Smooth muscle cell (in vitro differentiated cells): ENCODE data around the gene SEC14L1. TPM values are rescaled to one million over a fixed set of nuclear protein-coding genes. Genes with fewer than 3 reads are reported as not detected.

Experiments
- DNase-seq: peaks from one replicate; lab custom pipeline; 2025; ENCODE audit not compliant: unreplicated experiment; lab: John Stamatoyannopoulos, UW
- H2AFZ ChIP-seq: fragments of 200-600 bp; sonication (generic); 2 replicates; pipeline ENCODE4 v1.6.0; 2016; ENCODE audit warnings: antibody characterized with exemption, low read depth, mild to moderate bottlenecking
- H3F3A ChIP-seq: fragments of 200-600 bp; sonication (generic); 2 replicates; pipeline ENCODE4 v1.6.0; 2017; ENCODE audit warnings: antibody characterized with exemption, low read depth
- H3K27ac ChIP-seq: fragments of 200-600 bp; sonication (generic); 2 replicates; pipeline ENCODE4 v1.5.1; 2016; ENCODE audit warnings: low read depth, mild to moderate bottlenecking
- H3K27me3 ChIP-seq: fragments of 200-600 bp; sonication (generic); 2 replicates; pipeline ENCODE4 v1.6.1; 2016; ENCODE audit warnings: low read depth, mild to moderate bottlenecking
- H3K36me3 ChIP-seq: fragments of 200-600 bp; sonication (generic); 2 replicates; pipeline ENCODE4 v1.5.1; 2016; ENCODE audit warnings: low read depth
- H3K4me1 ChIP-seq: fragments of 200-600 bp; sonication (generic); 2 replicates; pipeline ENCODE4 v1.5.1; 2016; ENCODE audit warnings: low read depth
- H3K4me2 ChIP-seq: fragments of 200-600 bp; sonication (generic); 2 replicates; pipeline ENCODE4 v1.6.0; 2016; ENCODE audit warnings: mild to moderate bottlenecking
- H3K4me3 ChIP-seq: fragments of 200-600 bp; sonication (generic); 2 replicates; pipeline ENCODE4 v1.5.1; 2016; ENCODE audit warnings: mild to moderate bottlenecking
- H3K79me2 ChIP-seq: fragments of 200-600 bp; sonication (generic); 2 replicates; pipeline ENCODE4 v1.6.0; 2016; ENCODE audit warnings: low read depth, mild to moderate bottlenecking
- H3K9ac ChIP-seq: fragments of 200-600 bp; sonication (generic); 2 replicates; pipeline ENCODE4 v1.6.0; 2016; ENCODE audit warnings: low read depth
- H3K9me3 ChIP-seq: fragments of 200-600 bp; sonication (generic); replicated peaks from 2 replicates; pipeline ENCODE4 v1.5.1; 2016; ENCODE audit warnings: low read depth
- H4K20me1 ChIP-seq: fragments of 200-600 bp; sonication (generic); 2 replicates; pipeline ENCODE4 v1.6.0; 2016; ENCODE audit warnings: low read depth
- CTCF ChIP-seq: fragments of 200-600 bp; sonication (generic); IDR thresholded peaks from 2 replicates; pipeline ENCODE4 v1.5.1; 2017; ENCODE audit warnings: borderline replicate concordance, mild to moderate bottlenecking, antibody characterized with exemption; ENCODE audit not compliant: insufficient read depth, poor library complexity, severe bottlenecking
- WGBS: methylation state at CpG from one replicate; pipeline ENCODE4 v1.1.7; 2016; ENCODE audit warnings: low lambda C conversion rate; 5-methylcytosine and 5-hydroxymethylcytosine counted together
- polyA plus RNA-seq: library from polyadenylated mRNA; unstranded; fragments of >200 nt; fragmentation: Nextera tagmentation; extraction: Ambion mirVana; gene quantifications from 2 replicates; pipeline ENCODE4 v1.2.1, GENCODE V29; 2016
- total RNA-seq: library from RNA; depleted of rRNA; stranded (reverse); fragments of >200 nt; gene quantifications from 2 replicates; pipeline ENCODE4 v1.2.3, GENCODE V29; 2014

Gene SEC14L1
- total and polyA plus RNA-seq, 2 experiments from 2014 or later = 25.1 to 25.8 TPM

- 100% methylated on average over 1 of the region's 2 CpGs for WGBS
- no peak overlapping the region for H3K4me3 ChIP-seq
- H3K4me1 ChIP-seq = peaks cover 16% of the 10 kb centered on the region
- no peak for TF ChIP-seq CTCF
- H3K9me3 ChIP-seq = no peaks in the 10 kb centered on the region
- H3K9ac ChIP-seq = no peak overlapping the region
- H3K4me2 ChIP-seq = no peak overlapping the region
- no peaks in the 10 kb centered on the region for H3K79me2 ChIP-seq
- DNase-seq = no peak
- no peaks in the 10 kb centered on the region for H3K36me3 ChIP-seq
- H3K27ac ChIP-seq = no peak overlapping the region
- no peaks in the 10 kb centered on the region for H3K27me3 ChIP-seq
- peaks cover 13% of the 10 kb centered on the region for H3F3A ChIP-seq
- H4K20me1 ChIP-seq = no peaks in the 10 kb centered on the region
- no peak overlapping the region for H2AFZ ChIP-seq
These were observed 115.9 kb downstream of the SEC14L1 start for GRCh38 chr17:77256710-77257109.

- no peak overlapping the region for H2AFZ ChIP-seq
- H3K9me3 ChIP-seq = no peaks in the 10 kb centered on the region
- no peak for TF ChIP-seq CTCF
- H3K79me2 ChIP-seq = no peaks in the 10 kb centered on the region
- H3K4me1 ChIP-seq = peaks cover 16% of the 10 kb centered on the region
- H3F3A ChIP-seq = peaks cover 13% of the 10 kb centered on the region
- H3K4me2 ChIP-seq = no peak overlapping the region
- H3K4me3 ChIP-seq = no peak overlapping the region
- no peak overlapping the region for H3K9ac ChIP-seq
- 100% methylated on average over 1 of the region's 1 CpG for WGBS
- no peaks in the 10 kb centered on the region for H3K36me3 ChIP-seq
- H4K20me1 ChIP-seq = no peaks in the 10 kb centered on the region
- H3K27me3 ChIP-seq = no peaks in the 10 kb centered on the region
- H3K27ac ChIP-seq = no peak overlapping the region
- DNase-seq = no peak
These were observed 116.4 kb downstream of the SEC14L1 start for GRCh38 chr17:77257169-77257568.

GRCh38 chr17:77257596-77258458 is 117.1 kb downstream of the SEC14L1 start:
- H3K27ac ChIP-seq = no peak overlapping the region
- H3K9ac ChIP-seq = no peak overlapping the region
- H3K36me3 ChIP-seq = no peaks in the 10 kb centered on the region
- no peaks in the 10 kb centered on the region for H4K20me1 ChIP-seq
- peaks cover 16% of the 10 kb centered on the region for H3K4me1 ChIP-seq
- no peaks in the 10 kb centered on the region for H3K27me3 ChIP-seq
- H3F3A ChIP-seq = peaks cover 13% of the 10 kb centered on the region
- no peak overlapping the region for H3K4me2 ChIP-seq
- TF ChIP-seq CTCF = no peak
- WGBS = 93% methylated on average over 27 of the region's 27 CpGs
- H3K9me3 ChIP-seq = no peaks in the 10 kb centered on the region
- H3K4me3 ChIP-seq = no peak overlapping the region
- no peaks in the 10 kb centered on the region for H3K79me2 ChIP-seq
- DNase-seq = no peak
- H2AFZ ChIP-seq = no peak overlapping the region

GRCh38 chr17:77258638-77259037 is 117.9 kb downstream of the SEC14L1 start:
- Histone ChIP-seq H4K20me1 (no peaks in the 10 kb centered on the region), H3K9ac (no peak overlapping the region), H3K9me3 (no peaks in the 10 kb centered on the region), H3K36me3 (no peaks in the 10 kb centered on the region), H3K27ac (no peak overlapping the region), H2AFZ (no peak overlapping the region), H3K27me3 (no peaks in the 10 kb centered on the region), H3K4me3 (no peak overlapping the region), H3K4me2 (no peak overlapping the region), H3K79me2 (no peaks in the 10 kb centered on the region), H3K4me1 (peaks cover 13% of the 10 kb centered on the region), H3F3A (peaks cover 9% of the 10 kb centered on the region)
- no peak for TF ChIP-seq CTCF
- DNase-seq = no peak
- 90% methylated on average over 12 of the region's 12 CpGs for WGBS
